K562 (cell line): ENCODE measurements around the gene TRAF3IP3. TPM values are rescaled to one million over a fixed set of nuclear protein-coding genes. Genes with fewer than 3 reads are reported as not detected.

Experiments
- ASH1L ChIP-seq: fragments of 450-650 bp; IDR thresholded peaks from 2 replicates; pipeline ENCODE4 v1.6.1; 2018; ENCODE audit warnings: borderline replicate concordance, mild to moderate bottlenecking, low read depth; ENCODE audit not compliant: partially characterized antibody
- ATF3 ChIP-seq, 2 experiments: fragments of 450-650 bp in 1 of 2; sonication (generic) in 1 of 2; formaldehyde crosslinking in 1 of 2; IDR thresholded peaks in 1 of 2; conservative IDR thresholded peaks in 1 of 2; 2 replicates each; pipeline versions ENCODE4 v1.6.1 to v1.8.1; 2016 to 2023; ENCODE audit warnings: mild to moderate bottlenecking in 2 of 2, moderate library complexity in 2 of 2, inconsistent platforms in 1 of 2, missing genetic modification reagents in 1 of 2
- DPF2 ChIP-seq: fragments of 450-650 bp; IDR thresholded peaks from 2 replicates; pipeline ENCODE4 v1.6.1; 2016
- EGR1 ChIP-seq: fragments of 450-650 bp; conservative IDR thresholded peaks from 2 replicates; pipeline ENCODE4 v1.6.1; 2017; ENCODE audit warnings: mild to moderate bottlenecking
- EZH2 ChIP-seq: IDR thresholded peaks from 2 replicates; pipeline ENCODE4 v1.6.1; 2012; ENCODE audit warnings: low read depth, mild to moderate bottlenecking, inconsistent platforms, low read length, borderline replicate concordance
- HCFC1 ChIP-seq: IDR thresholded peaks from 2 replicates; pipeline ENCODE4 v1.6.1; 2012; ENCODE audit warnings: low read depth, low read length, improper control_type of control experiment
- JUND ChIP-seq, 2 experiments: IDR thresholded peaks; 2 replicates in 1 of 2; 3 replicates in 1 of 2; pipeline ENCODE4 v1.6.1; 2011; ENCODE audit warnings: borderline replicate concordance in 2 of 2, low read depth in 2 of 2, low read length in 2 of 2, improper control_type of control experiment in 1 of 2, missing biosample characterization in 1 of 2, missing genetic modification characterization in 1 of 2, missing genetic modification reagents in 1 of 2
- MTA2 ChIP-seq: fragments of 450-650 bp; IDR thresholded peaks from 2 replicates; pipeline ENCODE4 v1.6.1; 2016; ENCODE audit warnings: low read depth
- MXD1 ChIP-seq: fragments of 250-450 bp; sonication (Bioruptor Pico); IDR thresholded peaks from 2 replicates; pipeline ENCODE4 v1.8.0; 2021; ENCODE audit warnings: borderline replicate concordance, mild to moderate bottlenecking, moderate library complexity; ENCODE audit not compliant: poor library complexity, severe bottlenecking
- RAD51 ChIP-seq: fragments of 450-650 bp; IDR thresholded peaks from 2 replicates; pipeline ENCODE4 v1.7.1; 2016; ENCODE audit warnings: low read depth, mild to moderate bottlenecking, borderline replicate concordance
- RBM14 ChIP-seq: fragments of 200-400 bp; formaldehyde crosslinking; IDR thresholded peaks from 2 replicates; pipeline ENCODE4 v1.6.1; 2018; ENCODE audit warnings: low read depth, mild to moderate bottlenecking, low read length, moderate library complexity, borderline replicate concordance; ENCODE audit not compliant: insufficient read depth
- SAFB ChIP-seq: fragments of 200-400 bp; formaldehyde crosslinking; IDR thresholded peaks from 2 replicates; pipeline ENCODE4 v1.6.1; 2017; ENCODE audit warnings: low read depth, low read length, borderline replicate concordance
- SMAD4 ChIP-seq: fragments of 250-450 bp; sonication (Bioruptor Pico); conservative IDR thresholded peaks from 2 replicates; pipeline ENCODE4 v1.8.0; 2021; ENCODE audit warnings: inconsistent platforms, mild to moderate bottlenecking, moderate library complexity
- TCF7L2 ChIP-seq: fragments of 150-350 bp; IDR thresholded peaks from 2 replicates; pipeline ENCODE4 v1.6.1; 2016; ENCODE audit warnings: low read depth, mild to moderate bottlenecking, low read length, moderate library complexity
- TEAD4 ChIP-seq, 2 experiments: sonication (generic) in 1 of 2; formaldehyde crosslinking in 1 of 2; IDR thresholded peaks; 2 replicates each; pipeline versions ENCODE4 v1.6.1 to v1.8.0; 2012 to 2022; ENCODE audit warnings: borderline replicate concordance in 1 of 2, inconsistent platforms in 1 of 2, low read length in 1 of 2, mild to moderate bottlenecking in 1 of 2, missing genetic modification reagents in 1 of 2
- TFE3 ChIP-seq: fragments of 450-650 bp; formaldehyde crosslinking; IDR thresholded peaks from 2 replicates; pipeline ENCODE4 v1.4.0; 2020; ENCODE audit warnings: mild to moderate bottlenecking, mixed read lengths
- THRAP3 ChIP-seq: fragments of 450-650 bp; IDR thresholded peaks from 2 replicates; pipeline ENCODE4 v1.6.1; 2016; ENCODE audit warnings: mild to moderate bottlenecking, inconsistent platforms, borderline replicate concordance
- XRCC4 ChIP-seq: IDR thresholded peaks from one replicate; pipeline ENCODE4 v1.6.1; 2011; ENCODE audit not compliant: insufficient read depth, insufficient read length; ENCODE audit errors: extremely low read depth
- ZBTB17 ChIP-seq: fragments of 450-650 bp; formaldehyde crosslinking; IDR thresholded peaks from 2 replicates; pipeline ENCODE4 v1.4.0; 2020; ENCODE audit warnings: mild to moderate bottlenecking
- ZNF23 ChIP-seq: fragments of 250-450 bp; sonication (Bioruptor Pico); IDR thresholded peaks from 2 replicates; pipeline ENCODE4 v1.4.0; 2020; ENCODE audit warnings: mild to moderate bottlenecking
- ZNF398 ChIP-seq: fragments of 250-450 bp; sonication (Bioruptor Pico); IDR thresholded peaks from 2 replicates; pipeline ENCODE4 v1.8.0; 2021; ENCODE audit warnings: moderate library complexity, mild to moderate bottlenecking, inconsistent platforms
- polyA plus RNA-seq, 8 experiments: library from polyadenylated mRNA; depleted of rRNA in 4 of 8; stranded (reverse) in 5 of 8; unstranded in 3 of 8; fragments of >200 nt; fragmentation: Nextera tagmentation in 2 of 8; fragmentation: Illumina TruSeq in 1 of 8; extraction: Ambion mirVana in 2 of 8; extraction: Trizol in 1 of 8; gene quantifications; 2 replicates each; pipeline versions ENCODE4 v1.2.1 to v1.2.3, GENCODE V29; 2011 to 2014; ENCODE audit warnings: inconsistent platforms in 1 of 8, missing spikeins in 1 of 8
- total RNA-seq, 7 experiments: library from RNA; depleted of rRNA in 6 of 7; stranded (reverse); fragments of >200 nt in 6 of 7; fragmentation: Illumina TruSeq in 2 of 7; extraction: Trizol in 2 of 7; gene quantifications; 2 replicates each; pipeline versions ENCODE4 v1.2.1 to v1.2.3, GENCODE V29; 2011 to 2021; ENCODE audit warnings: low replicate concordance in 1 of 7

The TRAF3IP3 gene
- total and polyA plus RNA-seq, 9 of the 15 experiments (the other 6 are each of a cell fraction or from before 2014, with no cell fraction given), result 0.06 to 1.1 (median 0.31) TPM

GRCh38 chr1:209747580-209748262, 8.1 kb upstream of the TRAF3IP3 start (continued):
- TF ChIP-seq MTA2 (no peak), RAD51 (no peak; the same call in 1 of the 2 replicates), ATF3 (IDR thresholded peaks at IDR 0.05) (peak; percentile 95), ATF3 (CRISPR knock-in tag; conservative IDR thresholded peaks at IDR 0.05) (peak; percentile 97), THRAP3 (no peak; the same call in 1 of the 2 replicates), XRCC4 (no peak), MXD1 (no peak), JUND (IDR thresholded peaks at IDR 0.05; ENCODE audit: borderline replicate concordance, low read depth, low read length) (peak; percentile 98), JUND (tag; IDR thresholded peaks at IDR 0.05; ENCODE audit: borderline replicate concordance, low read depth, low read length) (peak; percentile 97; the same call in 2 of the 3 replicates), RBM14 (no peak), ZNF398 (CRISPR knock-in tag) (no peak), EGR1 (no peak), ZNF23 (CRISPR knock-in tag) (no peak), HCFC1 (no peak), ZBTB17 (CRISPR knock-in tag) (0 out of 2 replicates have a peak, but pooled peaks have one; percentile 63), SAFB (peak; percentile 33; the same call in 1 of the 2 replicates), TCF7L2 (no peak), EZH2 (no peak), TEAD4 (IDR thresholded peaks at IDR 0.05; ENCODE audit: low read length) (peak; percentile 60), TEAD4 (CRISPR knock-in tag; IDR thresholded peaks at IDR 0.05; ENCODE audit: borderline replicate concordance) (no peak), ASH1L (no peak), SMAD4 (peak; percentile 61; the same call in 1 of the 2 replicates), TFE3 (CRISPR knock-in tag) (no peak), DPF2 (peak; percentile 86)
